ENCODE measurements around the gene PLEKHA1.

PLEKHA1 gene

DNA sequence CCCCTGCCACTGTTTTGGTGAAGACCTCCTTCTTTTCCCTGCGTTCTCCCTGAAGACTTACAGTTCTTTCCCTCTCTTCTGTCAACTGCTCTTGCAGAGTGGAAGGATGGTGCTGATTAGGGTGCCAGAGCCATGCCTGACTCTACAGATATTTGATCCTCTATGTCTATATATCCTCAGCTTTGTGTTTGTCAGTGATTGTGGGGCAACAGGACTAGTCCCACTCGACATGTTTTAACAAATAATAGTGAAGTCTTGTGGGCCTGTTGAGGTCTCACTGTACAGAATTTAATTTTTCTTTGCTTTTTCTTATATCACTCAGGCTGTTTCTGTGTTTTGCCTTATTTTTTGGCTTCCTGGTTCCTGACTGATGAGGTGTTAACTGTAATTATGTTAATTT lies 5.0 kb downstream of the PLEKHA1 start:
- DNase-seq: no peak

DNA sequence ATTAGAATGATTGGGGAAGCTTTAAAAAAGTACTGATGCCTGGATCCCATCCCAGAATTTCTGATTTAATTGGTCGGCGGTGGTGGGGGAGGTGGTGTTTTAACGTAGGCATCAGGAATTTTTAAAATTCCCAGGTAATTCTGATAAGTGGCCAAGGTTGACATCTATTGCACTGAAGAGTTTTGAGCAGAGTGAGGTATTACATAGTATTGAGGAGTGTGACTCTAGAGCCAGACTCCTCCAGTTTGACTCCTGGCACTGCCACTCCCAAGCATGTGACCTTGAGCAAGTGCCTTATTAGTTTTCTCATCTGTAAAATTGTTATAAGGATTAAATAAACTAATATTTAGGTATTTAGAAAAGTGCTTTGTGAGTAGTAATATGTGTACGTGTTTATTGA lies 6.2 kb downstream of the PLEKHA1 start:
- DNase-seq: no peak

DNA sequence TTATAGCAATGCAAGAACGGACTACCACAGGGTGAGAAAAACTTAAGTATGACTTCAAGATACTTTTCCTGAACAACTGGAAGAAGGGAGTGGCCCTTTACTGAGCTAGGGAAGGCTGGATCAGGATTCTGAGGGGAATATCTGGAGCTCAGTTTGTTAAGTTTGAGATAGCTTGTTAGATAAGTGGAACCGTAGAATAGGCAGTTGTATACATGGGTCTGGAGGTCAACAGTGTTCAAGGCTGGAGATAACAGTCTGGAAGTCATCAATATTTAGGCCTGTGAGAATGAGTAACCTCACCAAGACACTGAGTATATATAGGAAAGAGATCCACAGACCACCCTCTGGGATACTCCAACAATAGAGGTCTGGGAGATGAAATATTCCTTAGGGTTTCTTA lies 7.2 kb downstream of the PLEKHA1 start:
- DNase-seq: no peak

DNA sequence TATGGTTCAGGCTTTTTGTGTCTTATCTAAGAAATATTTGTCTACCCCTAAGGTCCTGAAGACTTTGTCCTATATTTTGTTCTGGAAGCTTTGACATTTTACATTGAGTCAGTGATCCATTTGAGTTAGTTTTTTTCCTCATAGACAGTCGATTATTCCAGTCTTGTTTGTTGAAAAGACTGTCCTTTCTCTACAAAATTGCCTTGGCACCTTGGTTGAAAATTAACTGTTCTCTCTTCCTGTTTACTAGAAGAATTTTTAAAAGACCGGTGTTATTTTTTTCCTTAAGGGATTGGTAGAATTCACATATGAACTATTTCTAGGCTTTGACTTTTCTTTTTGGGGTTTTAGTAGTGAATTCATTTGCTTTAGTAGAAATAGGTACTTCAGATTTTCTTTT lies 12.0 kb downstream of the PLEKHA1 start:
- DNase-seq: no peak

DNA sequence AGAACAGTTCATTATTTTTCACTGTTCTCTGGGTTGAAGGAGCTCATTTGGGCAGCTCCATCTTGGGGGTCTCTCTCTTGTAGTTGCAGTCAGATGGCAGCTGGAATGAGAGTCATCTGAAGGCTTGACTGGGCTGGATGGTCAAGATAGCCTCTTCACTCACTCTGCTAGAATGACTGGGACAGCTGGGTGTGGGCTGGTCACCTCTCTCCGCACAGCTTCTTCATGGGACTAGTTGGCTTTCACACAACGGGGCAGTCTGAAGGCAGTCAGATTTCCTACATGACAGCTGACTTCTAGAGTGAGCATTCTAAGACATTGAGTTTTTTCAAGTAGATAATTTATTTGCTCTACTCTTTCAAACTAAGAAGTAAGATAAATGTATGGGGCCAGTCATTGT lies 13.1 kb downstream of the PLEKHA1 start:
- no peak for DNase-seq

DNA sequence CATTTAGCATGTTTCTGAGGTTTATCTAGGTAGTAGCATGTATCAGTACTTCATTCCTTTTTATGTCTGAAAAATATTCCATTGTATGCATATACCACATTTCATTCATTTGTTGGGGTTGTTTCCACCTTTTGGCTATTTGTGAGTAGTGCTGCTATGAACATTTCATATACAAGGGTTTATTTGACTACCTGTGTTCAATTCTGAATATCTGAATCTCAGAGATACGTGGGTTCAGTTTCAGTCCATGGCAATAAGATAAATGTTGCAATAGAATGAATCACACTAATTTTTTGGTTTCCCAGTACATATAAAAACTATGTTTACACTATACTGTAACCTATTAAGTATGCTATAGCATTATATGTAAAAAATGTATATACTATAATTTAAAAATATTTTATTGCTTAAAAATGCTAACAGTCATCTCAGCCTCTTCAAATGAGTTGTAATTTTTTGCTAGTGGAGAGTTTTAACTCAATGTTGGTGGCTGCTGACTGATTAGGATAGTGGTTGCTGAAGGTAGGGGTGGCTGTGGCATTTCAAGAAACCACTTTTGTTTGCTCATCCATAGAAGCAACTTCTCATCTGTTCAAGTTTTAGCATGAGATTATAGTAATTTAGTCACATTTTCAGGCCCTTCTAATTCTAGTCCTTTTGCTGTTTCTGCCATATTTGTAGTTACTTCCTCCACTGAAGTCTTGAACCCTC lies 13.9 kb downstream of the PLEKHA1 start:
- DNase-seq: no peak

DNA sequence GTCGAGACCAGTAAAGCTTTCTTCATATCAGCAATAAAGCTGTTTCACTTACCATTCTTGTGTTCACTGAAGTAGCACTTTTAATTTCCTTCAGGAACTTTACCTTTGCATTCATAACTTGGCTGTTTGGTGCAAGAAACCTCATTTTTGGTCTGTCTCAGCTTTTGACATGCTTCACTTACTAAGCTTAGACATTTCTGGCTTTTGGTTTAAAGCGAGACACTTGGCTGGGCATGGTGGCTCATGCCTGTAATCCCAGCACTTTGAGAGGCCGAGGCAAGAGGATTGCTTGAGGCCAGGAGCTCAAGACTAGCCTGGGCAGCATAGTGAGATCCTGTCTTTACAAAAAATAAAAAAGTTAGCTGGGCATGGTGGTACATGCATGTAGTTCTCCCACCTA lies 15.8 kb downstream of the PLEKHA1 start:
- no peak for DNase-seq

DNA sequence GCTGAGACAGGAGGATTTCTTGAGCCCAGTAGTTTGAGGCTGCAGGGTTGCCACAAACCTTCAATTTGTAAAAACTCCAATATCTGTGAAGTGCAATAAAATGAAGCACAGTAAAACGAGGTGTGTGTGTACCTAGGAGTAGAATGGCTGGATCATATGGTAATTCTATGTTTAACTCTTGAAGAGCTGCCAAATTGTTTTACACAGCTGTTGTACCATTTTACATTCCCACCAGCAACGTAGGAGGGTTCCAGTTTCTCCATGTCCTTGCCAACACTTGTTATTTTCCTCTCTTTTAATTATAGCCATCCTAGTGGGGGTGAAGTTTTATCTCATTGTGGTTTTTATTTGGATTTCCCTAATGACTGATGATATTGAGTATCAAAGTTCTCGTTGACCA lies 16.2 kb downstream of the PLEKHA1 start:
- DNase-seq: no peak

DNA sequence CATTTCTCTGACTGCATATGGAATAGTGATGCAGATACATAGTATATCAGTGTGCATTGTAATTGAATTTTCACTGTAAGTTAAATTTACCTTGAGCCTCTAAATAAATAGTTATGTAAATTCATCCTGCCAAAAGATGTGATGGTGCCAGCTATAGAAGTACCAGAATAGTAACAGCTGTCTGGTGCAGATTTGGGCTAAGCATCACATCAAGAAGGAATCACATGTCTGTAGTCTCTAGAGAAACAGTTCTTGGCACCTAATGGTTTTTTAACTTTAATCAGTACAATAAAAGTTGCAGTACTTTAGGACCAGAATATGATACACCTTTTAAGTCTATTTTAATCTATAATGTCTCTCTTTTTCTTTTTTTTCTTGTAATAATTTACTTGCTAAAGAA lies 17.4 kb downstream of the PLEKHA1 start:
- no peak for DNase-seq

DNA sequence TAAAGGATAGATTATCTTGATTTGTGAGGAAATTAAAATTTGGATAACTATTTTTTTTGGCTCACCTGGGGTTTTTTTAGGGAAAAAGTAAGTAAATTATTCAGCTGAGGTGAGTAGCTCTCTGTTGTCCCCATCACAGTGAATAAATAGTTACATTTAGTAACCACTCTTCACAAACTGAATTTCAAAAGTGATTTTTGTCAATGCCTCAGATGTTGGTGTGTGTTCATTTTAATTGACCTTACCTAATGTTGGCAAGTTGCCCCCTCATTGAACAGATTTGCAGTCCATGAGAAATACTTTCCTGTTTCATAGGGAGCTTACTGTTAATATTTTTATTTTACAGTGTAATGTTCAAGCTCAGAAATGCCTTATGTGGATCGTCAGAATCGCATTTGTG lies 18.3 kb downstream of the PLEKHA1 start:
- DNase-seq: no peak

DNA sequence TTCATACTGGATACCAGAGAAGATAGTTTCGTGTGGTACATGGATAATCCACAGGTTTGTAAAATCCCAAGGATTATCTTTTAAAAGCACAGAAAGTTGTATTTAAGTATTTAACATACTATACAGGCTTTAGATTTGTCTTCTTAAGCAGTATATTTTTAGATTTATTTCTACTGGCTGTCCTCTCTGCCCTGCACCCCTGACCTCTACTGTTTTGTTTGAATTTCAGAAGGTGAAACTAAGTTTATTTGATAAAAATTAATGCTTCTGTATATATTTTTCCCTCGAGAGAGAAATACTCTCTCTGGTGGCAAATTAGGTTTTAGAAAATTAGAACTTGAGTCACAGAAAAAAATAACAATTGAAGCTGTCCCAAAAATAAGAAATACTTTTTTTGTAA lies 18.8 kb downstream of the PLEKHA1 start:
- no peak for DNase-seq

DNA sequence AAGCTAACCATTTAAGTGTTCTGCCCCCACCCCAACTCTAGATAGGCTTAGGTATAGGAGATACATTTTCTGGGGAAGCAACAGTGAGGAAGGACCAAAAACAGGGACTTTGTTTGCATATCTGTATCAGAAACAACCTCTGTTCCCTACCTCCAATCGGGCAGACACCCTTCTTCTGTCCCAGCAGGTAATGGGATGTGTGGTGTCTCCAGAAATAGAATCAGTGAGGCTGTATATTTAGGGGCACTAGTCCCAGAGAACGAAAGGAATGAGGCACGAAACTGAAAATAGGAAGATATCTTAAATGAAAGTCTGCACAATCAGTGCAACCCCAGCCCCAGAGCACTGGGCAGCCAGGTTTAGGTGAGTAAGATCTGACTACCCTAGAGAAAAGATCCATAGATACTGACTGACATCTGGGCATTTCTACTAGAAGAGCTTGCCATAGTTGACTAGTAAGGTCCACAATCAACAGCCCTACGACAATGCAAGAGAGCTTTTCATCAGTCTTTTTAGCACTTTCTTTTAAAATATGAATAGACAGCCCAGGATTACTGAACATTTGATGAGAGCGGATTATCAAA lies 28.1 kb downstream of the PLEKHA1 start:
- no peak for DNase-seq

DNA sequence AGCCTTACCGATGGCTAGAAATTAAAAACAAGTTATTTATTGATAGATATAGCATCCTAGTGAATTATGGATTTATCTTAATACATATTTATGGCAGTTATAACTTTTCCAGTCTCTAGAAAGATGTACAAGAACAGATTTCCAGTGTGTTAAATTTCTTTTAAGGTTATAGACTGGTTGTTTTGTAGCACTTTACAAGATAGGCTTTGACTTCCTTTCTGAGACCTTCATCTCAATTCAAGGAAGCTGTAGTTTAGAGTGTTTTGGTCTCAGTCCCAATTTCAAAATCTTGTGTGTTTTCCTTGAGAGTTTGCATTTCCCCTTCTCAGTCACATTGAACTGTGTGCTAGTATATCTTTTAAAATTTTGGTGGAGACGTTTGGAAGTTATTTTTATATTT lies 30.1 kb downstream of the PLEKHA1 start:
- DNase-seq: no peak

DNA sequence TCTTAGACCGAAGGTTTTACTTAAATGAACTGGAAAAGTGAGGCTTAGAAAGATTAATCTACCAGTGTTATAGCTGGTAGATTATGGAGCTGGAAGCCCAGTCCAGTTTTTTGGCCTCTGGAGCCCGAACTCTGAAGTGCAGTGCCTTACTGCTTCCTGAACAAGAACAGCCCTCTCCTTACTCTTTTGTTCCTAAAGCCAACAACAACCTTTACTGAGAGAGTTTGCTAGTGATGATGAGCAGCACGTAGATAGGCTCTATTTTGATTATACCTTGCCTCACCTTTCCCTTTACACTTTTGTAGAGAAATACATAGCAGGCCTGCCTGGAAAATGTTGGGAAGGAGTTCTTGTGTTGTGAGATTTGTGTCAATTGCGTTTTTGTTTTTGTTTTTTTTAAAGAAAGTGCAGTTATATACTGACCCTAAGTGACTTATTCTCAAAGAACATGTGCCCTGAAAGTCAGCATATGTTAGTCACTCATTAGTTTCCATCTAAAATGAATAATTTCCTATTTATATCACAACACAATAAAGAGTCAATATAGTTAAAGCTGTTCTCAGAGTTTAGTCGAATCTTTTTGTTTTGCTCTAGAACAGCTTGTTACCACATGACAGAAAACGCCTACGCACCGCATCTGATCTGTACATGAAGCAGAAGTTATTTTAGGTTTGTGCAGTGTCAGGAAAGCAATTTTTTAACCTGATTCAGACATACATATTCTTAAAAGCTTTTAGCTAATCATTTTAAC lies 33.0 kb downstream of the PLEKHA1 start:
- no peak for DNase-seq

DNA sequence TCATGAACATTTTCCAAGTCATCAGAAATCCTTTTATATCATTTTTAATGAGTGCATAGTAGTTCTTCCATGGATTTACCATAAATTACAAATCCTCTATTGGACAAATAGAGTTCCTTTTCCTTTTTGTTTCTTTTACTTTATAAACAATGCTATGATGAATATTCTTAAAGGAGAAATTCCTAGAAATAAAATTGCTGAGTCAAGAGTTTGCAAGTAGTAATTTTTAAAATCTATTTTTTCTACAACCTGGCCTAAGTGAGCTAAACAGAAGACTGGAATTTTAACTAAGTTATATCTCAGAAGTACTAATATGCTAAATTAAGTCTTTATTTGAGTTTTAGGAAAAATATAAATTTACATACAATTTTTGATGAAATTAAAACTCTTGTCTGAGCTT lies 38.8 kb downstream of the PLEKHA1 start:
- no peak for DNase-seq

DNA sequence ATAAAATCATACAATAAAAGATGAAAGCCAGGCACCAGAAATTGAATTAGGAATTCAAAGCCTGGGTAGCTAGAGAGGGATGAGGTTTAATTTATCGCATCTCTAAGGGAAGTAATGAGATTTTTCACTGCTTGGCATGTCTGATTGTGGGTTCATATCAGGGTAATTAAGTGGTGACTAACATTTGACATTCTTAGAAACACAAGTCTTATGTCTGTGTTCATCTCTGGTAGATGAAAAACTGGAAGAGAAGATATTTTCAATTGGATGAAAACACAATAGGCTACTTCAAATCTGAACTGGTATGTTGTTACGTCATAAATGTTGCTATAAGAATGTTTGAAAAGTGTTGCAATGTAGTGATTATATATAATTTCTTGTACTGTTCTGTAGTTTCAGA lies 43.2 kb downstream of the PLEKHA1 start:
- DNase-seq: no peak

DNA sequence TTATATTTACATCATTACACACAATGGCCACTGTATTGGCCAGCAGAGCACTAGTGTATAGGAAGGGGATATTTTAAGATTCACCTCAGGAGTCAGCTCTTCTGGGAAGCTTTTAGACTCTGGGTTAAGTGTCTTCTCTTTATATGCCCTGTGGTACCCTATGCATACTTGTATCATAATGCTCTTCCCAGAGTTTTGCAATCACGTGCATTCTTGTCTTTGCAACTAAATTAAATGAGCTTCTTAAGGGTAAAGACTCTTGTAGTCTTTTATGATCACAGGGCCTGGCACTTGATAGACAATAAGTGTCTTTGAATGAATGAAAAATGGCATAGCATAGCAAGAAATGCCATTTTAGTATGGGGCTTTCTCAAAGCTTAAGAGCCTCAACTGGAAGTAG lies 44.5 kb downstream of the PLEKHA1 start:
- no peak for DNase-seq

DNA sequence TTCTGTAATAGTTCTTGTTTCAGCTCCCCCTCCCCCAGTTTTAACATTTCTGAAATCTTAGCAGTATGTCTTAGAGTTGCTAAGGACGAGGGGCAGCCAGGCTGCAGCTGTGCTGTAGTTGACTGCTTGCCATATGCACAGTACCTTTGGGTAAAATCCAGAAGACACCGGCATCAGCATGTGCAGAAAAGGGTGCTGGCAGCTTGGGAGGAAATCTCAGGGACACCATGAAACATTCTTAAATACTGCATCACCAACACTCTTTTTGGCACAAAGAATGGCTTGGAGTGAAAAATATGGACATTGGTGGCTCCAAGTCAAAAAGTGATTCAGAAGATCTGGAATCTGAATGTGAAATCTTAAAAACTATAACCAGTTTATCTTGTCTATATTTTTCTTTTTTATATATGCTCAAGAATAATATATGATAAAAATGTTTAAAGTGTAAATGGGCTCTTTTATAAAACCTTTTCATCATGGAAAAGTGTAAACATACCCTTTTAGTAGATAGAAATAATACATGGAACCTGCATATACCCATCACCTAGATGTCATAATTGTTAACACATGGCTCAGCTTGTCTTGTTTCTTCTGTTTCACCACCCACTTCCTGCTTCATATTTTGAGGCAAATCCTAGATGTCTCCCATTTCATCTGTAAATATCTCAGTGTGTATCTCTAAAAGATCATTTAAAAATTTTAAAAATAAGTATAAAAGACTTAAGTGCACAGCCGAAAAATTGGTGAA lies 45.5 kb downstream of the PLEKHA1 start:
- no peak for DNase-seq

DNA sequence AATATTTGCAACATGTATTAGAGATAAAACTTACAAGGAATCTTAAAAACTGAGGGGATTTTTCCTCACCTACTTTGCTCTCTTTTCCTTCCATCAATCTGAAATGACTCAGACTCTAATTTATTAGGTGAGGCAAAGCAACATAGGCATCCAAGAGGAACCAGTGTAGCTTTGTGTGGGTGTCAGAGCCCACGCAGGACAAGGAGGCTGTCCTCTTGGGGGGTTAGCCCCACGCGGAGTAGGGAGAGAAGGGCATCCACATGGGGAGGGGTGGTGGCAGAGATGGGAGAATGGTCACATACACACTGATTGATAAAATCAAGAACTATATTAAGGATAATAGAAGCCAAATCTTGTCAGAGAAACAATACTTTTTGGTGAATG lies 46.1 kb downstream of the PLEKHA1 start:
- no peak for DNase-seq

DNA sequence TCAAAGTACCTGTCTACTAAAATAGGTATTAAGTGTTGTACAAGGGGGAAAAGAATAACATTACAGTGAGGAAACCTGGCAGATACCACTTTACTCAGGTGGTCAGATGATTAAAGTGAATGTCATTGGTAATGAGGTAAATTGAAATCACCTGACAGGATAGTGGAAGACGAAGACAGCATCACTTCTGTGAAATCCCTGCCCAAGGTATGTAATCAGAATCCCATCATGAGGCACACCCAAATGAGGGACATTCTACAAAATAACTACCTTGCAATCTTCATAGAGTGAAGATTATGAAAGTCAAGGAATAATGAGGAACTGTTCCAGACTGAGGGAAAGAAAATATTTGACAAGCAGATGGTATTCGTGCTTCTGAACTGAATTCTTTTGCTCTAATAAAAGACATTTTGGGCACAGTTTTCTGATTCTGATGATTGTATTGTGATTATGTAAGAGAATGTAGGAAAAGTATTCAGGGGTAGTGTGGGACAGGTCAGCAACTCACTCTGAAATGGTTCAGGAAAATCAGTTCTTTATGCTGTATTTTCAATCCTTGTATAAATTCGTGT lies 46.6 kb downstream of the PLEKHA1 start:
- no peak for DNase-seq

DNA sequence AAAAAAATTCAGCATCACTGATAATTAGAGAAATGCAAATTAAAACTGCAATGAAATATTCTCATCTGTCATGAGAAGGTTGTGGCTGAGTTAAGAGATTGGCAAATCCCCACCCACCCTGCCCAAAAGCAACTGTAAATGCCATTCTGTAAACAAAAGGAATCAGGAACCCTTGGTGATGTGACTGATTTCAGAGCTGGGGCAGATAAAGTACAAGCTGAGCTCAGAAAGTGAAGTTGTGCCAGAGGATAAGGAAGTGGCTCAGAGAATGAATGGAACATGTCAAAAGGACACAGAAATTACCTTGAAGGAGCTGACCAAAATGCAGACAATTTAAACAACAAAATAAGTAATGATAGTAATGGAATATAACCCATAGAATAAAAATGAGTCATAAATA lies 47.2 kb downstream of the PLEKHA1 start:
- no peak for DNase-seq

DNA sequence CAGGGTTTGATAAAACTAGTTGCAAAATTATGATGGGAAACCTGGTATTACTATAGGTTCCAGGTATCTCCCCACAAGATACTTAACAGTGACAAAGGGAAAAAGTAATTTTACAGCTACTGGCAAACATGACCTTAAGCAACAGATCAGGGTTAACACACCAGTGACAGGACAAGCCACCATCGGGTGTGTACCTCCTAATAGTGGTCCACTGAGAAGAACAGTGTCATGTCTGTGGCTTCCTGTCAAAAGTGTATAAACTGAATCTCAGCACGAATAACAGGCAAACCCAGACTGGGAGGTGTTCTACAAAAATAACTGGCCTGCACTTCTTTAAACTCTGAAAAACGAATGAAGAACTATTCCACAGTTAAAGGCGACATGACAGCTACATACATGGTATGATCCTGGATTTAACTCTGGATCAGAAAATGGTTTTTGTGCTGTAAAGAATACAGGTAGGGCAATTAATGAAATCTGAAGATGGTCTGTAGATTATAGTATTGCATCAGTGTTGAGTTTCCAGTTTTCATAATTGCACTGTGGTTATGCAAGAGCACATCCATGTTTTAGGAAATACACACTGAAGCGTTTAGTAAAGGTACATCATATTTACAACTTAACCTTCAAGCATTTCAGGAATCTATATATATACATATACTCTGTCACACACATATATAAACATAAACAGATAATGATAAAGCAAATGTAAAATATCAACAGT lies 47.9 kb downstream of the PLEKHA1 start:
- DNase-seq: no peak

DNA sequence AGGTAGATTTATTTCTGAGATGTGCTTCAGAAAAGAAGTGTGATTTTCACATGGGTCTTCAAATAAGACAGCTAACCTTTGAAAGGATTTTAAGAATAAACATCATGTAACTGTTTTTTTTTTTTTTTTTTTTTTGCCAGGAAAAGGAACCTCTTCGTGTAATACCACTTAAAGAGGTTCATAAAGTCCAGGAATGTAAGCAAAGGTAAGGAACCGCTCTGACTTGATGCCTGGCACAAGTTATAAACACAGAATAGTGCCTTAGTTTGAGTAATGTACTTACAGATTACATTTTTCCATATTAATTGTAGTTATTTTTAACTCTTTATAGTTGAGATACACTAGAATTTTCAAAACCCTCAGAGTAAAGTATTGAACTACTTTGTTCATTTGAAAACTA lies 49.6 kb downstream of the PLEKHA1 start:
- no peak for DNase-seq
